Body of pancreas (tissue), 4 donors: Measurements from ENCODE around the gene FOXK1.

Experiments
- CTCF ChIP-seq, 7 experiments: fragments of 450-650 bp in 4 of 7; fragments of 200-600 bp in 3 of 7; sonication (generic) in 3 of 7; IDR thresholded peaks; one replicate each; pipeline ENCODE4 v1.5.1; 2016 to 2019; ENCODE audit warnings: antibody characterized with exemption in 7 of 7
- POLR2A ChIP-seq, 3 donors: fragments of 450-650 bp; IDR thresholded peaks; one replicate each; pipeline ENCODE4 v1.6.1; 2016; ENCODE audit warnings: antibody characterized with exemption in 3 of 3, mild to moderate bottlenecking in 2 of 3

GRCh38 chr7:4745265-4745919 is 63.3 kb downstream of the FOXK1 start:
- no peak for TF ChIP-seq CTCF (IDR thresholded peaks at IDR 0.05)
- TF ChIP-seq POLR2A (IDR thresholded peaks at IDR 0.05): no peak
